HepG2 (cell line): ENCODE measurements around the gene BID. TPM values are rescaled to one million over a fixed set of nuclear protein-coding genes. Genes with fewer than 3 reads are reported as not detected.

Experiments used
- ATAC-seq: fragments of 200-7000 bp; cut with Tn5 transposase; 3 replicates; pipeline ENCODE4 v1.9.1; 2020; ENCODE audit warnings: mild to moderate bottlenecking, moderate library complexity
- BruUV-seq: library from RNA; stranded (reverse); fragments of 400-500 nt; replicated peaks from 2 replicates; lab custom pipeline; 2021; lab: Mats Ljungman, UMichigan
- CTCF ChIA-PET: fragments of 300-600 bp; formaldehyde crosslinking; extraction: SDS; loops from one replicate; lab custom pipeline; 2021; ENCODE audit warnings: low total read pairs, inconsistent platforms, low intra/inter-chr PET ratio; lab: Yijun Ruan, JAX
- POLR2A ChIA-PET: fragments of 350-600 bp; sonication (Branson Sonifier 250); formaldehyde crosslinking; loops from one replicate; lab custom pipeline; 2020; ENCODE audit warnings: antibody characterized with exemption, inconsistent platforms; lab: Yijun Ruan, JAX
- DNase-seq: peaks from one replicate; pipeline ENCODE4 v3.0.0-alpha.2; 2015; ENCODE audit warnings: low spot score
- FAIRE-seq: peaks from 3 replicates; lab custom pipeline; 2011; peaks lifted over from hg19 to GRCh38; lab: Jason Lieb, UNC
- H2AFZ ChIP-seq: one replicate; pipeline ENCODE4 v1.6.1; 2011; ENCODE audit warnings: low read length, inconsistent platforms
- H3K27ac ChIP-seq: fragments of 300-600 bp; 3 replicates; pipeline ENCODE4 v1.8.0; 2011; ENCODE audit warnings: mixed run types, mild to moderate bottlenecking, mixed read lengths, low read length, inconsistent platforms; ENCODE audit not compliant: insufficient read depth; ENCODE audit errors: extremely low read length
- H3K27me3 ChIP-seq, 2 experiments: fragments of 200-600 bp in 1 of 2; 2 replicates in 1 of 2; 3 replicates in 1 of 2; pipeline versions ENCODE4 v1.6.0 to v1.8.0; 2011; ENCODE audit warnings: low read length in 2 of 2, mild to moderate bottlenecking in 2 of 2, moderate library complexity in 2 of 2, inconsistent platforms in 1 of 2; ENCODE audit not compliant: insufficient read depth in 2 of 2, control insufficient read depth in 1 of 2
- H3K36me3 ChIP-seq, 2 experiments: fragments of 200-600 bp in 1 of 2; replicated peaks in 1 of 2; 2 replicates in 1 of 2; 3 replicates in 1 of 2; pipeline versions ENCODE4 v1.5.1 to v1.8.0; 2011; ENCODE audit warnings: low read length in 2 of 2, inconsistent platforms in 1 of 2; ENCODE audit not compliant: insufficient read depth in 2 of 2, control insufficient read depth in 1 of 2
- H3K4me1 ChIP-seq: 2 replicates; pipeline ENCODE4 v1.5.1; 2012; ENCODE audit warnings: low read length, inconsistent platforms; ENCODE audit not compliant: insufficient read depth
- H3K4me2 ChIP-seq: 2 replicates; pipeline ENCODE4 v1.6.0; 2011; ENCODE audit warnings: low read depth, low read length, inconsistent platforms
- H3K4me3 ChIP-seq, 3 experiments: fragments of 200-600 bp in 1 of 3; sonication (generic), shearing (Covaris generic) in 1 of 3; replicated peaks in 1 of 3; 2 replicates each; pipeline ENCODE4 v1.5.1; 2011 to 2016; ENCODE audit warnings: low read length in 3 of 3, inconsistent platforms in 2 of 3, low read depth in 2 of 3, mild to moderate bottlenecking in 2 of 3, control low read depth in 1 of 3, mixed read lengths in 1 of 3; ENCODE audit not compliant: insufficient read depth in 1 of 3
- H3K79me2 ChIP-seq: one replicate; pipeline ENCODE4 v1.6.1; 2011; ENCODE audit warnings: low read length, inconsistent platforms; ENCODE audit not compliant: insufficient read depth
- H3K9ac ChIP-seq: 2 replicates; pipeline ENCODE4 v1.6.0; 2011; ENCODE audit warnings: mild to moderate bottlenecking, low read depth, low read length, inconsistent platforms; ENCODE audit not compliant: insufficient read depth
- H3K9me3 ChIP-seq: 2 replicates; pipeline ENCODE4 v1.5.1; 2012; ENCODE audit warnings: mild to moderate bottlenecking, low read length
- H4K20me1 ChIP-seq: 2 replicates; pipeline ENCODE4 v1.6.0; 2011; ENCODE audit warnings: inconsistent platforms, mild to moderate bottlenecking, low read length, moderate library complexity; ENCODE audit not compliant: insufficient read depth
- FOXM1 ChIP-seq: sonication (generic); formaldehyde crosslinking; IDR thresholded peaks from 2 replicates; pipeline ENCODE4 v1.5.0; 2020; ENCODE audit warnings: missing genetic modification reagents
- FOXO1 ChIP-seq: sonication (generic); formaldehyde crosslinking; IDR thresholded peaks from 2 replicates; pipeline ENCODE4 v1.4.0; 2020; ENCODE audit warnings: missing genetic modification reagents
- HNF4A ChIP-seq: sonication (generic); formaldehyde crosslinking; IDR thresholded peaks from 2 replicates; pipeline ENCODE4 v1.4.0; 2020; ENCODE audit warnings: missing genetic modification reagents
- HNF4G ChIP-seq, 2 experiments: sonication (generic) in 1 of 2; formaldehyde crosslinking in 1 of 2; IDR thresholded peaks; 2 replicates each; pipeline versions ENCODE4 v1.4.0 to v1.6.1; 2011 to 2020; ENCODE audit warnings: borderline replicate concordance in 2 of 2, low read depth in 2 of 2, mild to moderate bottlenecking in 2 of 2, low read length in 1 of 2, missing genetic modification reagents in 1 of 2, moderate library complexity in 1 of 2
- KMT2A ChIP-seq: sonication (generic); formaldehyde crosslinking; IDR thresholded peaks from 2 replicates; pipeline ENCODE4 v1.4.0; 2020; ENCODE audit warnings: missing genetic modification reagents
- LBX2 ChIP-seq: sonication (generic); formaldehyde crosslinking; IDR thresholded peaks from 2 replicates; pipeline ENCODE4 v1.5.0; 2020; ENCODE audit warnings: missing genetic modification reagents, mild to moderate bottlenecking, borderline replicate concordance
- NR2C2 ChIP-seq: sonication (generic); formaldehyde crosslinking; IDR thresholded peaks from 2 replicates; pipeline ENCODE4 v1.4.0; 2020; ENCODE audit warnings: missing genetic modification reagents, mild to moderate bottlenecking, moderate library complexity, borderline replicate concordance
- RCOR2 ChIP-seq: IDR thresholded peaks from 2 replicates; pipeline ENCODE4 v1.6.1; 2016; ENCODE audit warnings: missing biosample characterization, missing genetic modification reagents
- ZBTB3 ChIP-seq: sonication (generic); formaldehyde crosslinking; IDR thresholded peaks from 2 replicates; pipeline ENCODE4 v1.4.0; 2020; ENCODE audit warnings: low read depth, mild to moderate bottlenecking, moderate library complexity, missing genetic modification reagents, borderline replicate concordance
- ZFP91 ChIP-seq: sonication (generic); formaldehyde crosslinking; IDR thresholded peaks from 2 replicates; pipeline ENCODE4 v1.9.0; 2022; ENCODE audit warnings: missing genetic modification reagents, mild to moderate bottlenecking, borderline replicate concordance
- ZNF143 ChIP-seq: sonication (generic); formaldehyde crosslinking; IDR thresholded peaks from 2 replicates; pipeline ENCODE4 v1.4.0; 2020; ENCODE audit warnings: missing genetic modification reagents
- ZNF3 ChIP-seq: IDR thresholded peaks from 2 replicates; pipeline ENCODE4 v1.7.0; 2017; ENCODE audit warnings: inconsistent platforms
- ZNF441 ChIP-seq: sonication (generic); formaldehyde crosslinking; IDR thresholded peaks from 2 replicates; pipeline ENCODE4 v1.7.0; 2021; ENCODE audit warnings: missing genetic modification reagents, borderline replicate concordance
- ZNF530 ChIP-seq: sonication (generic); formaldehyde crosslinking; IDR thresholded peaks from 2 replicates; pipeline ENCODE4 v1.5.0; 2020; ENCODE audit warnings: low read depth, mild to moderate bottlenecking, missing genetic modification reagents
- ZNF691 ChIP-seq: sonication (generic); formaldehyde crosslinking; IDR thresholded peaks from 2 replicates; pipeline ENCODE4 v1.4.0; 2020; ENCODE audit warnings: missing genetic modification reagents, low read depth, mild to moderate bottlenecking, borderline replicate concordance
- ZZZ3 ChIP-seq: sonication (generic); formaldehyde crosslinking; IDR thresholded peaks from 2 replicates; pipeline ENCODE4 v1.4.0; 2020; ENCODE audit warnings: missing genetic modification reagents, mild to moderate bottlenecking, borderline replicate concordance
- WGBS: methylation state at CpG from one replicate; pipeline ENCODE4 v1.1.6; 2017; ENCODE audit warnings: low lambda C conversion rate; 5-methylcytosine and 5-hydroxymethylcytosine counted together
- in situ Hi-C: cut with HindIII; loops from 2 replicates; pipeline ENCODE4 v1.10.0; 2017; ENCODE audit warnings: low pct_unique_long_range_greater_than_20kb; ENCODE audit not compliant: extremely low pct_ligation_motif_present
- intact Hi-C: fragments of 100-400 bp; cut with micrococcal nuclease; formaldehyde crosslinking; loops from one replicate; pipeline ENCODE4 v1.10.0; 2022; ENCODE audit not compliant: unreplicated experiment
- polyA plus RNA-seq, 8 experiments: library from polyadenylated mRNA; depleted of rRNA in 3 of 8; stranded (reverse) in 7 of 8; unstranded in 1 of 8; fragments of >200 nt; fragmentation: Illumina TruSeq in 4 of 8; extraction: Trizol in 4 of 8; gene quantifications; 2 replicates each; pipeline versions ENCODE4 v1.2.1 to v1.2.3, GENCODE V29; 2011 to 2016; ENCODE audit warnings: low read depth in 4 of 8, missing spikeins in 1 of 8, mixed read lengths in 1 of 8; ENCODE audit not compliant: insufficient read depth in 1 of 8
- total RNA-seq, 5 experiments: library from RNA; depleted of rRNA; stranded (reverse); fragments of >200 nt; fragmentation: Illumina TruSeq; extraction: Trizol; gene quantifications; 2 replicates each; pipeline ENCODE4 v1.2.3, GENCODE V29; 2016; ENCODE audit warnings: low read depth in 1 of 5

The BID gene
- total and polyA plus RNA-seq, 2 of the 13 experiments (the other 11 are each of a cell fraction or from before 2014, with no cell fraction given), result 35.3 to 51.7 TPM

GRCh38 chr22:17733466-17733865 is 40.8 kb downstream of the BID start:
- 63% methylated on average over 3 of the region's 3 CpGs for WGBS
- Histone ChIP-seq H3K9ac (no peak overlapping the region), H2AFZ (no peak overlapping the region), H3K79me2 (no peaks in the 10 kb centered on the region), H4K20me1 (no peaks in the 10 kb centered on the region), H3K9me3 (no peaks in the 10 kb centered on the region), H3K27me3 (no peaks in the 10 kb centered on the region), H3K4me3 (no peak overlapping the region), H3K27ac (no peak overlapping the region), H3K4me1 (peaks cover 27% of the 10 kb centered on the region), H3K36me3 (peaks cover 10 to 34% of the 10 kb centered on the region in 2 experiments; a peak in 4 of 5 replicates), H3K4me2 (no peak overlapping the region)
- POLR2A ChIA-PET, result no interaction called here
- no peak for DNase-seq
- no peak for ATAC-seq
- no peak for FAIRE-seq
- TF ChIP-seq ZNF691, result no peak
- no TSS peak for BruUV-seq
- CTCF ChIA-PET, result no interaction called here
- in situ Hi-C loops (no loop called here), intact Hi-C loops (no loop called here)

GRCh38 chr22:17732251-17732854 is 41.9 kb downstream of the BID start:
- 68% methylated on average over 2 of the region's 2 CpGs for WGBS
- Histone ChIP-seq H3K36me3 (peaks cover 6 to 33% of the 10 kb centered on the region in 2 experiments; a peak in 4 of 5 replicates), H3K4me3 (no peak overlapping the region), H4K20me1 (no peaks in the 10 kb centered on the region), H3K4me2 (no peak overlapping the region), H3K9ac (no peak overlapping the region), H3K9me3 (no peaks in the 10 kb centered on the region), H3K4me1 (peaks cover 27% of the 10 kb centered on the region), H2AFZ (no peak overlapping the region), H3K27me3 (no peaks in the 10 kb centered on the region), H3K79me2 (no peaks in the 10 kb centered on the region), H3K27ac (peak overlapping the region; percentile 9)
- intact Hi-C loops (no loop called here), in situ Hi-C loops (no loop called here)
- ATAC-seq (peak; percentile 62), DNase-seq (no peak), FAIRE-seq (no peak)
- no peak for TF ChIP-seq FOXM1 (CRISPR knock-in tag)
- no peak for TF ChIP-seq ZNF143 (CRISPR knock-in tag)
- TF ChIP-seq NR2C2 (CRISPR knock-in tag), result no peak
- no peak for TF ChIP-seq ZBTB3 (CRISPR knock-in tag)
- TF ChIP-seq ZNF441 (CRISPR knock-in tag), result no peak
- no peak for TF ChIP-seq ZZZ3 (CRISPR knock-in tag)
- no peak for TF ChIP-seq ZNF3
- TF ChIP-seq LBX2 (CRISPR knock-in tag), result no peak
- TF ChIP-seq KMT2A (CRISPR knock-in tag), result no peak
- no peak for TF ChIP-seq FOXO1
- TF ChIP-seq ZFP91 (CRISPR knock-in tag), result no peak
- TF ChIP-seq ZNF530, result no peak
- no peak for TF ChIP-seq RCOR2
- 0 out of 2 replicates have a peak, but pooled peaks have one; percentile 20 for TF ChIP-seq HNF4G (IDR thresholded peaks at IDR 0.05; ENCODE audit: borderline replicate concordance, low read depth, low read length)
- no peak for TF ChIP-seq HNF4G (CRISPR knock-in tag; IDR thresholded peaks at IDR 0.05; ENCODE audit: borderline replicate concordance, low read depth)
- TF ChIP-seq HNF4A, result 0 out of 2 replicates have a peak, but pooled peaks have one; percentile 26
- POLR2A ChIA-PET, result no interaction called here
- CTCF ChIA-PET, result no interaction called here
- BruUV-seq, result TSS peak; percentile 38
